Small intestine (tissue), 7 donors: ENCODE measurements around the gene CABLES2. TPM values are rescaled to one million over a fixed set of nuclear protein-coding genes. Genes with fewer than 3 reads are reported as not detected.

Source experiments
- DNase-seq, 2 donors: peaks; one replicate each; pipeline versions ENCODE4 v3.0.0 to v3.0.0-alpha.2; 2013
- FAIRE-seq: peaks from 2 replicates; lab custom pipeline; 2012; peaks lifted over from hg19 to GRCh38; lab: Jason Lieb, UNC
- H3K27ac ChIP-seq, 3 donors: one replicate each; pipeline ENCODE4 v1.5.1; 2013; ENCODE audit warnings: low read length in 2 of 3, mild to moderate bottlenecking in 2 of 3, control low read depth in 1 of 3, inconsistent platforms in 1 of 3, low read depth in 1 of 3, moderate library complexity in 1 of 3
- H3K27me3 ChIP-seq, 3 donors: one replicate each; pipeline ENCODE4 v1.6.1; 2013; ENCODE audit warnings: low read length in 3 of 3, inconsistent platforms in 1 of 3; ENCODE audit not compliant: control insufficient read depth in 3 of 3, insufficient read depth in 3 of 3
- H3K36me3 ChIP-seq, 3 donors: one replicate each; pipeline ENCODE4 v1.6.1; 2013; ENCODE audit warnings: low read length in 3 of 3, inconsistent platforms in 1 of 3, low read depth in 1 of 3, mild to moderate bottlenecking in 1 of 3, moderate library complexity in 1 of 3; ENCODE audit not compliant: control insufficient read depth in 3 of 3, insufficient read depth in 2 of 3
- H3K4me1 ChIP-seq, 3 donors: one replicate each; pipeline ENCODE4 v1.6.1; 2013; ENCODE audit warnings: low read length in 2 of 3, inconsistent platforms in 1 of 3, low read depth in 1 of 3, mild to moderate bottlenecking in 1 of 3, moderate library complexity in 1 of 3; ENCODE audit not compliant: control insufficient read depth in 3 of 3, insufficient read depth in 2 of 3
- H3K4me3 ChIP-seq, 3 donors: one replicate each; pipeline ENCODE4 v1.5.1; 2013; ENCODE audit warnings: low read length in 3 of 3, control low read depth in 1 of 3, inconsistent platforms in 1 of 3, low read depth in 1 of 3, mild to moderate bottlenecking in 1 of 3, moderate library complexity in 1 of 3
- H3K9me3 ChIP-seq, 2 donors: one replicate each; pipeline ENCODE4 v1.6.1; 2013; ENCODE audit warnings: low read depth in 1 of 2, low read length in 1 of 2; ENCODE audit not compliant: control insufficient read depth in 2 of 2, insufficient read depth in 1 of 2
- WGBS, 3 donors: extraction: QIAGEN DNeasy Blood & Tissue Kit; methylation state at CpG; one replicate each; pipeline ENCODE4 v1.1.7; 2013; 5-methylcytosine and 5-hydroxymethylcytosine counted together
- polyA plus RNA-seq, 4 donors: library from polyadenylated mRNA; stranded (reverse) in 3 of 4; unstranded in 1 of 4; fragments of 200-250 nt in 3 of 4; fragments of 120-200 nt in 1 of 4; gene quantifications; one replicate each; pipeline versions ENCODE4 v1.2.1 to v1.2.3, GENCODE V29; 2013
- donor health status: healthy with polysubstance abuse.
- donor health status: control.
- donor health status: control.
- donor health status: Bipolar disorder and iron deficiency.
- donor health status: healthy.

CABLES2 gene
- polyA plus RNA-seq, 4 donors, result 1.3 to 7.9 (median 3.5) TPM

DNA sequence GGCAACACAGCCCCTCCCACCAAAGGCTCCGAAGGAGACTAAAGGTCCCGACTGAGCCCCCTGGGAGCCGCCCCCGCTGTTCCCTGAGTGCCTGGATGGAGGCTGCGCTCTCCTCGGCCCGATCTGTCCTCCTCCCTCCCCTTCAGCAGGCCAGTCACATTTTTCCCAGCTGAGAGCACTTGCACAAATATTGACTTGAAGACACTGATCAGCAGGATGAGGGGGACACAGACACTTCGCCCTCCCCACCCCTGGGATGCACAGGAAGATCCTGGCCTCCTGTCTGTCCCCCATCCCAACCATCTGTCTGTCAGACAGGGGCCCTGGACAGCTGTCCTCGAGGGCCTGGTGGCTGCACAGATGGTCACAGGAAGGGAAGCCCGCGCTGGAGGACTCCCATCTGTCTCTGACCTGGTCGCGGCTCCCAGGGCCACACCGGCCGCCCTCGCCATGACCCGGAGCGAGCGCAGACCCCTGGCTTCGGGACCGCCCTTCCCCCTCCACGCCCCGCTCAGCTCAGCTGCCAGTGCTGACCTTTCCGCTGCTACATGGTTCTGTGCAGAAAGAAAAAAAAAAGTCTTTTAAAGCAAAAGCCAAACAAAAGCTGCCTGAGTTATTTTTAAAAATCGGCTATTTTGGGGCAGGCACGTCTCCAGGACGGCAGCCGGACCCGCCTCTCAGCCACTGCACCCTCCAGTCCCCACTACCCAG is 51.1 kb downstream of the CABLES2 start:
- no peak for FAIRE-seq

DNA sequence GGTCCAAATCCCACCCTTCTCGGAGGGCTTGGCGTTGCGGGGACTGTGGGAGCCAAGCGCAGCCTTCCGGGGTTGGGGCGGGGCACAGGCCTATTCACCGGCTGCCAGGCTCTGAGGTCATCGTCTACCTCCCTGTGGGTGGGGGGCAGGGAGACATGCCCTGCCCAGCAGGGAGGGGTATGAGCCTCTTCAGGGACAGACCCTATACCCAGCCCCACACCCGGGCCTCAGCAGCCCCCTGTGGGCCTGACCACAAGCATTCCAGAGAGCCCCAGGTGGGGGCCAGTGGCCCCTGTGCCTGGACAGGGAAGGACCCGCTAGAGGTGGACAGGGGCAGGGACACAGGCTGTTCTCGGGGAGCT is 51.6 kb downstream of the CABLES2 start:
- DNase-seq (peak in 1 of 2 donors; percentile 60), FAIRE-seq (no peak)
- Histone ChIP-seq H3K36me3 (peaks cover 0 to 73% (median 0%) of the 10 kb centered on the region in 3 donors), H3K27ac (peak overlapping the region in 2 of 3 donors; percentile 16 to 38), H3K4me1 (peaks cover 0 to 55% (median 0%) of the 10 kb centered on the region in 3 donors), H3K4me3 (no peak overlapping the region), H3K27me3 (no peaks in the 10 kb centered on the region), H3K9me3 (no peaks in the 10 kb centered on the region)
- 15 to 37% (median 33%) methylated on average over 10 to 11 of the region's 11 CpGs for WGBS, 3 donors

More for the DNA sequence above, 51.1 kb downstream of the CABLES2 start:
- peak in 1 of 2 donors; percentile 36 for DNase-seq
- Histone ChIP-seq H3K27me3 (no peaks in the 10 kb centered on the region), H3K27ac (peak overlapping the region in 2 of 3 donors; percentile 30 to 85), H3K4me3 (no peak overlapping the region), H3K9me3 (no peaks in the 10 kb centered on the region), H3K36me3 (peaks cover 0 to 72% (median 0%) of the 10 kb centered on the region in 3 donors), H3K4me1 (peaks cover 0 to 54% (median 0%) of the 10 kb centered on the region in 3 donors)
- 54 to 75% (median 74%) methylated on average over 29 of the region's 29 CpGs for WGBS, 3 donors

DNA sequence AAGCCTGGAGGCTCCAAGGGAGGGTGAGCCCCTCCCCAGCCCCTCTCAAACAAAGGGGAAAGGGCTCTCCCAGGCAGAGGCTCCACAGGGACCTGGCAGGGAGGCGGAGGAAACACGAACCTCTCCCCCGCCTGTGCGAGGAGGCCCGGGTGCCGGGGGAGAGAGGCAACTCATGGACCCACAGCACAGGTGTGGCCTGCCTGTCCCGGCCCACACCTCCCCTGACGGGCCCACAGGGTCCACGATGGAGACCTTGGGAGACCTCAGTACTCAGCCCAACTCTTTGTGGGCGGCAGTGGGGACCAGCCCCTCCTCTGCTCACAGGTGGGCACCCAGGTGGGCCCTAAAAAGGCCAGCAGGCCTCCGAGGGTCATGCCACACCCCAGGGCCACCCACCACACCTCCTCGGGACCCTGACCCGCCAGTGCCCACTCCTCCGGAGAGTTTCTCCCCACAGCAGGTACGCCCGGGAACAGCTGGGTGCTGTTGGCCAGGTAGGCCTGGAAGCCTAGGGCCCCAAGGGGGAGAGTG is 52.2 kb downstream of the CABLES2 start:
- Histone ChIP-seq H3K4me3 (no peak overlapping the region), H3K36me3 (peaks cover 0 to 79% (median 0%) of the 10 kb centered on the region in 3 donors), H3K27ac (peak overlapping the region in 1 of 3 donors; percentile 32), H3K9me3 (no peaks in the 10 kb centered on the region), H3K4me1 (peaks cover 0 to 61% (median 0%) of the 10 kb centered on the region in 3 donors), H3K27me3 (no peaks in the 10 kb centered on the region)
- DNase-seq (no peak), FAIRE-seq (no peak)
- WGBS, 3 donors, result 58 to 64% (median 64%) methylated on average over 16 of the region's 16 CpGs

DNA sequence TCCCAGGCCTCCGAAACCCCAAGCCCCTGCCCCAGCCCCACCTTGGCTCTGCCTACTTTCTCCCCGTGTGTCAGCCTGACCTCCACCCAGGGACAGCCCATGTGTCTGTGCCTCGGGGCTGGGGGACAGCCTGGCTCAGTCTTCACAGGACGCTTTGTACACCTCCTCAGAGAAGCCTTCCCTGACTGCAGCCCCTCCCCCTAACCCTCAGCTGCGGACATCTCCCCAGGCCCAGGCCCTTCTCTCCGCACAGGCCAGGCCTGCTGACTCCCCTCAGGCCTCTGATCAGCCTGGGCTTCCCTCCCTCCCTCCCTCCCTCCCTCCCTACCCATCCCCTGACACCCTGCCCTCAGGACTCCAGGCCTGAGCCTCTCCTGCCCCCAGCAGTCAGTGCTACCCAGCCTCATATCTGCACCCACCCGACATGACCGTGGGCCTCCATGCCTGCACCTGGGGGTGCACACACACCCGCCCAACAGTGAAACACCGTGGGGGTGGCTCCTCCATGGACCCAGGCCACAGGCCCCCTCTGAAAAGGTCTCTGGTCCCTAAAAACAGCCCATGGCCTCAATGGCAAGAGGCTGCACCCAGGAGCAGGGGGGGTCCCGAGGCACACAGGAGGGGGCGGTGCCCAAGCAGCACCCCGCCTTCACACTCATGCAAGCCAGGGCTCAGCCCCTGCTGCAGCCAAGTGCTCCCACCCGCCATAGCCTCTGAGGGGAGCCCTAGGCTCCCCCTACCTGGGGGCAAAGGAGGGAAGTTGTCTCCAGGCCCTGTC is 52.9 kb downstream of the CABLES2 start:
- 75 to 77% (median 75%) methylated on average over 11 to 14 of the region's 14 CpGs for WGBS, 3 donors
- Histone ChIP-seq H3K4me1 (peaks cover 0 to 59% (median 0%) of the 10 kb centered on the region in 3 donors), H3K4me3 (no peak overlapping the region), H3K9me3 (no peaks in the 10 kb centered on the region), H3K27ac (no peak overlapping the region), H3K27me3 (no peaks in the 10 kb centered on the region), H3K36me3 (peaks cover 0 to 78% (median 0%) of the 10 kb centered on the region in 3 donors)
- DNase-seq, result no peak
- no peak for FAIRE-seq

DNA sequence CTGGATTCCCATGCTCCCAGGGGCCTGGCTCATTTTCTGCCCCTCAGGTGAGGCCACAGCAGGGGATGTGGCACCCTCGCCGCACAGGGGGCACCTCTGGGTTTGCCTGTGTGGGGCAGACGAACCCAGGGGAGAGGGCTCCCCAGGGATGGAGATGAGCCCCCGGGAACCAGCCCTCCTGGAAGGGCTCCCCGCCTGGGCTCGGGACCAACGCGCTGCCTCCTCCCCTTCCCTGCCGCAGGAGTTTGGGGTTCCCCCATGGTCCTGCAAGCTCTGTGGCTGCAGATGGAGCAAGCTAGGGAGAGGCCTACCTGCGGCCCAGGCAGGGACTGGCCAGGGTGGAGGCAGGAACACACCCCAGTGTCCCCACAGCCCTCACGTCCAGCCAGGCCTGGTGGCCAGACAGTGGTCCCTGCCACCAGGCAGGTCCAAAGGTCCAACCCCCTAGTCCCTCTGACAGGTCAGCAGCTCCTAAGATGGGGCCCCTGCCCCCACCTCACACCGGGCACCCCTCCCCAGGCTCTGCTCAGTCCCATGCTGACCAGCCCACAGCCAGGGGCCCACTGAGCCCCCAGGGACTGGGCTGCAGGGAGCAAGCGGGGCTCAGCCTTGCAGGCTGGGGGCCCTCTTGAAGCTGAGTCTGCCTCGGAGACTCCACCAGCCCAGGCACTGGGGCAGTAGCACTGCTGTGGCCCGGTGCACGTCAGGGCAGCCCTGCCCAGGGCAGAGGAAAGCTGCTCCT is 53.6 kb downstream of the CABLES2 start:
- H3K27me3 ChIP-seq, result no peaks in the 10 kb centered on the region
- no peak overlapping the region for H3K4me3 ChIP-seq
- peaks cover 0 to 4% of the 10 kb centered on the region in 2 donors for H3K9me3 ChIP-seq
- 80 to 89% (median 83%) methylated on average over 11 to 16 of the region's 16 CpGs for WGBS, 3 donors
- peaks cover 0 to 74% (median 0%) of the 10 kb centered on the region in 3 donors for H3K36me3 ChIP-seq
- no peak for FAIRE-seq
- no peak overlapping the region for H3K27ac ChIP-seq
- H3K4me1 ChIP-seq, result peaks cover 0 to 52% (median 0%) of the 10 kb centered on the region in 3 donors
- peak in 1 of 2 donors; percentile 21 for DNase-seq

DNA sequence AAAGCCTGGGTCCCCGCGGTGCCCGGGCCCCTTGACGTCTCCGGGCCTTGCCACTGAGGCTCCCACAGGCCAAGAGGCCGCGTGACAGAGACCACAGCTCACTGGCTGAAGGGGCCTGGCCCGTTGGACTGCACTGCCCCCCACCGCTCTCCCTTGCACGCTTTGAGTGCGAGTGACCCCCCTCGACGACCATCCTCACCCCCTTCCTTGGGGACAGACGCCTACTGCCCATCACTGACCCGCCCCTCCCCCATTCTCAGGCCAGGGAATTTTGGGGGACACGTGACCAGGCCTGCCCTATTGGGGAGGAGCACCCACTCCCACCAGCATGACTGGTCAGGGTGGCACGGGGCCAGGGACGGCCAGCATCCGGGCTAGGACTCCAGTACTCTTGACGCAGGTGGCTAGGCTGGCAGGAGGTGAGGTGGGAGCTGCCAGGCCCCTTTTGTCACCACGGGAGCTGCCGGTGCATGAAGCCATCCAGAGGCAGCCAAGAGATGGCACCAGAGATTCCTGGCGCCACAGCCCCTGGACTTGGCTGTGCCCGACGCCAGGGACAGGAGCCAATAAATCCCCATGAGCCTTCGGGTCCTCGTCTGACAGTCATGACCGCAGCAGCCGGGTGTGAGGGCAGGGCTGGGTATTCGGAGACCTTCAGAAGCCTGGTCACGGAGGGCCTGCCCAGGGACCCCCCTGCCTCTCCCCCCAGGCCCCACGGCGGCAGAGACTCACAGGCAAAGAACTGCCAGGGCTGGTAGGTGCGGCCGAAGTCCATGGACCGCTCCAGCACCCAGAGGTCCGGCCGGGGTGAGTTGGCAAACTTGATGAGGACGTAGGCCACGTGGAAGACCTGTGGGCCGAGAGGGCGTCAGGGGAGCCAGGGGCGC is 54.4 kb downstream of the CABLES2 start:
- peaks cover 0 to 70% (median 0%) of the 10 kb centered on the region in 3 donors for H3K36me3 ChIP-seq
- FAIRE-seq (no peak), DNase-seq (peak in 1 of 2 donors; percentile 45)
- no peaks in the 10 kb centered on the region for H3K27me3 ChIP-seq
- no peak overlapping the region for H3K4me3 ChIP-seq
- 42 to 77% (median 54%) methylated on average over 41 to 43 of the region's 43 CpGs for WGBS, 3 donors
- peaks cover 0 to 4% of the 10 kb centered on the region in 2 donors for H3K9me3 ChIP-seq
- H3K4me1 ChIP-seq, result peaks cover 0 to 44% (median 0%) of the 10 kb centered on the region in 3 donors
- H3K27ac ChIP-seq, result no peak overlapping the region

DNA sequence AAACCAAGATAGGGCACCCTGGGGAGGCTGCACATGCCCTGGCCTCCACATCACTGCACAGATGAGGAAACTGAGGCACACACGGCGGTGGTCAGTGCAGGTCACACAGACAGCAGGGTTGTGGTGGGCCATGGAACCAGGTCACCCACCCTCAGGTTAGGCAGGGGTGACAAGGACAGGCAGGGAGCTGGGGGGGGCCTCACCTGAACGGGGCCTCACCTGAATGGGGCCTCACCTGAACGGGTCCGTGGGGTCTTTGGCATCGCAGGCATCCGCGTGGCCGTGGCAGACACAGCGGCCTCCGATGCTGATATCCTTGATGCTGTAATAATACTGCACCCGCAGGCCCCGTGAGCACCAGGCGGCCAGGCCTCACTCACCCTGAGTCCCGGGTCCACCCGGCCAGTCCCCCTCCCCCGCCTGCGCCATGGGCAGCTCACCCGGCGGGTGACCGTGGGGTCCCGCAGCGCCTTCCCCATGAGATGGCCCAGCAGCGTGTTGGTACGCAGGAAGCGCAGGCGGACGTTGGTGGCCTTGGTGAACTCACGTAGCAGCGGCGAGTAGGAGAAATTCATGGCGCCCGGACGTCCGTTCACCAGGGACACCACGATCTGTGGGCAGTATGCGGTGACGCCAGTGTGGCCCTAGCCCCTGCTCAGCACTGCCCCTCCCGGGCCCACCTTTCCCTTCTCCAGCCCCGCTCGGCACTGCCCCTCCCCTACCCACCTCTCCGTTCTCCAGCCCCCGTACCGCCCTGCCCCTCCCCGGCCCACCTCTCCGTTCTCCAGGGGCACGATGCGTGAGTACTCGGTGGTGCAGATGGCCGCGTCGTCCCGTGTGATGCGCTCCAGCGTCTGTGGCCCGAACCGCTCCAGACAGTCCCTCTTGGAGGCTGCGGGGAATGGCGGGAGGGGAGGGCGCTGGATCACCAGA is 55.4 kb downstream of the CABLES2 start:
- H3K27me3 ChIP-seq, result no peaks in the 10 kb centered on the region
- WGBS, 3 donors, result 87 to 92% (median 89%) methylated on average over 55 to 60 of the region's 60 CpGs
- FAIRE-seq (no peak), DNase-seq (no peak)
- H3K27ac ChIP-seq, result no peak overlapping the region
- peaks cover 0 to 4% of the 10 kb centered on the region in 2 donors for H3K9me3 ChIP-seq
- H3K4me3 ChIP-seq, result no peak overlapping the region
- peaks cover 0 to 35% (median 0%) of the 10 kb centered on the region in 3 donors for H3K4me1 ChIP-seq
- H3K36me3 ChIP-seq, result peaks cover 0 to 70% (median 0%) of the 10 kb centered on the region in 3 donors
